Measurements from ENCODE around the gene MRFAP1L1.

- TF ChIP-seq CTCF (conservative IDR thresholded peaks at IDR 0.05; ENCODE audit: low read depth in 2 of 2) = no peak
- no peak for TF ChIP-seq POLR2AphosphoS5 (IDR thresholded peaks at IDR 0.05; ENCODE audit: low read depth)
Observed at GRCh38 chr4:6714954-6715353, 5.3 kb upstream of the MRFAP1L1 start.
